ENCODE data around the gene PTPA.

Gene PTPA

DNA sequence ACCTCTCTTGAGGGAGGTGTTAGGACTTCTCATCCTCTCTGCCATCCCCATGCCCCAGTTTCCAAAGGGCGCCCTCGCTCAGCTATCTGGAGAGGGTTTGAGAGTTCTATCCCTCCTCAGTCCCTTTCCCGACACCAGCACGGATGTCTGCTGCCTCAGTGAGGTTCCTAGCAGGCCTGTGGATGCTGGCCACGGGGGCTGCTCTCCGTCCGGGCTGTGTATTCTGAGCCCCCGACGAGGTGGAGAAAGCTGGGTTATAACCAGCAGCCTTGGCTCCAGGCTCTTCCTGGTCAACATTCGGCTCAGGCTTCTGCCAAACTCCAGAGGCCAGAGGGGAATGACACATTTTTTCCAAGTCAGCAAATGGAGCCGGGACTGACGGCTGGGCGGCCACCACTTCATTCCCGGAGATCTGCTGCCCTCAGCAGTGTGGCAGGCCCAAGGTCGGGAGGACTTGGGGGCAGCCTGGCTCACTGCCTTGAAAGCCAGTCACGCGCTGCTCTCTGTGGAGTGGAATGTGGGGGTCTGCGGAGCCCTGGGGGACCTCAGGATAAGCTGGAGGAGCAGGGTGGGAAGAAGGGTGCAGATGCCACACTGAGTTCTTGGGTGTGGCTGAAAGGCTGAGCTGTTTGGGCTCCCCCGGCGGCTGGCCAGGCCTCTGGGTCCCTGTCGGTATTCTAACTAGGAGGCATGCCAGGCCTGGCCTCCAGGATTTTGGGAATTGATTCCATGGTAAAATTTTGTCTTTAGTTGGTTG is 27.4 kb downstream of the PTPA start:
- no peak for DNase-seq

DNA sequence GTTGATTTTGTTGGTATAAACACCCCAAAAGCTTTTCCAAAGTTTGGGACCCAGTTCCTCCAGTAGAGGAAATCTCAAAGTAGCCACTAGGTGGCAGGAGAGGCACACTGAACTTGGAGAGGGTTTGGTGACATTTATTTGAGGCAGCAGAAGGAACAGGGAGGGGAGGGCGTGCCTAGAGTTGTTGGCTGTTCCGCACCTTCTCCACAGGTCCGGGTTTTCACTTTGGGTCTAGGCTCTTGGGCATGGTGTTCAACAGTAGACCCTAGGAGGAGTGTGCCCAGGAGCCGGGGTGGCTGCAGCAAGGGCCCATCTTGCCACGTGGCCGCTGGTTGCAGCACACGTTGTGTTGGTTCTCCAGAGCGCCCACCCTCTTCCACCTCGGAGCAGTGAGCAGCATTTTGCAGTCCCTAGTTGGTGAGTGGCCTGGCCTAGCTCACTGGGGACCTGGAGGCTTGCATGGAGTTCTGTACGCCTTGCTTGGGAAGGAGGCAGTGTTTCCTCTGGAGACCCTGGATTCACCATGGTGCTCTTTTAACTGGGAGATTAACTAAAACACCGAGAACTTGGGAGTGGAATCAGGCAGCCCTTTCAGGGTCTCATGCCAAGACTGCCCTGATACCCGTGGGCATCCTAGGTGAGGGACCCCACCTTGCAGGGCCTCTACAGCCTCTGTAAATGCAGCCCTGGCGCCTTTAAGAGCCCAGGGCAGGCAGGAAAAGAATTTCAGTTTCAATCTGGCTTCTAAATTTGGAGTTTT is 28.2 kb downstream of the PTPA start:
- DNase-seq = peak; percentile 30

DNA sequence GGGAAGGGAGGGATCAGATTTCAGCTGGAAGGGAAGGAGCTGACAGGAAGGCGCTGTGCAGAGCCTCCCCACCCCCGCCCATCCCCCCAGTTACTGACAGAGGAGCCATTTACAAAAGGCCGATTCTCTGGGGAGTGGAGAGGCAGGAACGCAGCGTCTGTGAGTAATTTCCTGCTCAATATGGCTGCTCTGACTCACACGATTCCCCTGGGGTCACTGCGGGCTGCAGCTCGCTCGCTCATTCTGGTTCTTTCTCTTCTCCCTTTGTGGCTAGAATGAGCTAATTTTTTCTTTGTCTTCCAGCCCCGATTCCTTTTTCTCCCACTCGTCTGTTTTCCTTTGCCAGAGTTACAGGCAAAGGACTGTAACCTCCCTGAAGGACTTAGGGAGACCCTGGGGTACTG is 28.8 kb downstream of the PTPA start:
- peak; percentile 80 for DNase-seq

DNA sequence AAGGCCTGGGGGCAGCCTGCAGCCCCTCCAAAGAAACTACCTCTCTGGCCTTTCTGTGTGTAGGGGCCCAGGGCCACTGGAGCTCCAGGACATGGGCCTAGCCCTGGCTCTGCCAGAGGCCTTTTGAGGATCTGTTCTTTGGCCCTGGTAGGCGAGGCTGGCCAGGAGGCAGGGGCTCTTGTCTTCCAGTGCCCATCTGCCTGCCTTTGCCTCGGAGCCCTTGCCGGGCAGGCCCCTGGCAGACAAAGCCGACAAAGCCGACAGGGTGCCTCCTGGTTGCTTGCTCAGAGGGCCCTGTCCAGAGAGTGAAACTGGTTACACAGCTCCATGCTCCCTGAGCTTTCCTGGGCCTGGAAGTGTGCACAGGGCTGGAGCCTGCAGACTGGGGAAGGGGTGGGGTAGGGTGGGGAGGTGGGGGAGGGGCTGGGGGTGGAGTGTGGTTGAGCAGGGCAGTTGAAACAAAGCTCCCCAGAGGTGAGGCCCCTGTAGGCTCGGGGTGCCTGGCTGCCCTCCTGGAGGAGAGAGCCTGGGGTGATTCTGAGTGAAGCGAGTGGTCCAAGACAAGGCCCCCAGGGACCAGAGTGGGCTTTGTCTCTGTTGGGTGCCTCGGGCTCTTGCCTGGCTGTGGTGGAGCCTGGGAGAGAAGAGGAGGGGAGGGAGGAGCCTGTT is 29.3 kb downstream of the PTPA start:
- DNase-seq = no peak

DNA sequence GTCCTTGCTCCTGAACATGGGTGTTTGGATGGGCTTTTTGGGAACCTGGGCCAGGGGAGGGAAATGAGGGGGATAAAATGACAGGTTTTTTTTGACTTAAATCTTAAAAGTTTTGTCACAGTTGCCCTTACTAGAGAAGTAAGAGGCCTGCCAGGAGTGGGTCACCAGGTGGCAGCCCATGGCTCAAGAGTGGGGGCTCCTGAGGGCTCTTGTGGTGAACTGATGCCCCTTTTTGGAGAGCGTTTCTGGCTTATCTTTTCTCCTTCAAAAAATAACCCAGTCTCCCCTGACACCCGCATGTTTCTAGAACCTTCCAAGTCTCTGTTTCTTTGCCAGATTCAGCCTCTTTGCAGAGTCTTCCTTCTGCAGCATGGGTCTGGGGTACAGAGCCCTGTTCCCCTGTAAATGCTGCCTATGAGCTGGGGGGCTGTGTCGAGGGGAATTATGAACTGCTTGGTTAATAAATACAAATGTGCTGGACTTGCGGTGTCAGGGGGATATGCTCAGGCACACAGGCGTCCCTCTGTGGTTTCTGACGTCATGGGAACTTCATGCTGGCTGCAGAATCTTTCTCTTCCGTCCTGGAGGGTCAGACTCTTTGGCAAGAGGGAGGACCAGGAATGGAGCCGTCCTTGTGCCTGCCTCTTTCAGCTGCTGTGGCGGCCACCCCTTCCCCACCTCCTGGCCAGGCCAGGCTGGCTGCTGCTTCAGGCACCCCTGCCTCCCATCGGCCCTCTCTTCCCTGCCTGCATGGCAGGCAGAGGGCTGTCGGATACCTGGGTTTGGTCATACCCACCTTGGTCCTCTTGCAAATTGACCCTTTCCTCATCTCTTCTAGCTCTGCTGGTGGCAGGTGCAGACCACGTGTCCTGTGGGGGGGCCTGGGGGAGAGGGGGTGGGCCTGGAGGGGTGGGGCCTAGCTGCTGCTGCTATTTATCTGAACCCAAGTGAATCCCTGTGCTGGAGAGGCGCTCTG is 30.1 kb downstream of the PTPA start:
- DNase-seq = no peak

DNA sequence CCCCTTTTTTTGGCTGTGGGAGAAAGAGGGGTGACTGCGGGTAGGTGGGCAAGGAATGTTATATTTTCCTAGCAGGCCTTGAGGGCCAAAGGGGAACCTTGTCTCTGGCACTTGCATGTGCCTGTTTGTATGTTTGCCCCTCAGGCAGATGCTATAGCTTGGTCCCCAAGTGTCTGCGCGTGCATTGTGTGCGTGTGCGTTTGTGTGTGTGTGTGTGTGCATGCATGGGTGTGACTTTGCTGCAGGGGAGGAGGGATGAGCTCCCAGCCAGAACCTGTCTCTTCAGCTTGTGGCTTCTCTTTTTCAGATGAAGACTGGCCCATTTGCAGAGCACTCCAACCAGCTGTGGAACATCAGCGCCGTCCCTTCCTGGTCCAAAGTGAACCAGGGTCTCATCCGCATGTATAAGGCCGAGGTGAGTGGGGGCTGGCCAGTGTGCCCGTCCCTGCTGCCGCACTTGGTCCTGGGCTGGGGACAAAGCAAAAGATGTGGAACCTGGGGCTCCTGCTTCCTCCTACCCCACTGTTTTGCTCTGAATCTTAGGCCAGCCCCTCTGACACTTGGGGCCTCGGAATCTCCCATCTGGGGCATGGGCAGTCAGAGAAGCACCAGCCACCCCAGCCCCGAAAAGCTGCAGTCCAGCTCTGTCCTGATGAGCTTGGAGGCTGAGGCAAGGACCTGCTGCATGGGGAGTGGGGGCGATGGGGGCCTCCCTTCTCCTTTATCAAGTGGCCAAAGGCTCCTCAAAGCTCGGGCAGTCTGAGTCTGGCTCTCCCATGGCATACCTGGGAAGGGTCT is 31.1 kb downstream of the PTPA start:
- no peak for DNase-seq

DNA sequence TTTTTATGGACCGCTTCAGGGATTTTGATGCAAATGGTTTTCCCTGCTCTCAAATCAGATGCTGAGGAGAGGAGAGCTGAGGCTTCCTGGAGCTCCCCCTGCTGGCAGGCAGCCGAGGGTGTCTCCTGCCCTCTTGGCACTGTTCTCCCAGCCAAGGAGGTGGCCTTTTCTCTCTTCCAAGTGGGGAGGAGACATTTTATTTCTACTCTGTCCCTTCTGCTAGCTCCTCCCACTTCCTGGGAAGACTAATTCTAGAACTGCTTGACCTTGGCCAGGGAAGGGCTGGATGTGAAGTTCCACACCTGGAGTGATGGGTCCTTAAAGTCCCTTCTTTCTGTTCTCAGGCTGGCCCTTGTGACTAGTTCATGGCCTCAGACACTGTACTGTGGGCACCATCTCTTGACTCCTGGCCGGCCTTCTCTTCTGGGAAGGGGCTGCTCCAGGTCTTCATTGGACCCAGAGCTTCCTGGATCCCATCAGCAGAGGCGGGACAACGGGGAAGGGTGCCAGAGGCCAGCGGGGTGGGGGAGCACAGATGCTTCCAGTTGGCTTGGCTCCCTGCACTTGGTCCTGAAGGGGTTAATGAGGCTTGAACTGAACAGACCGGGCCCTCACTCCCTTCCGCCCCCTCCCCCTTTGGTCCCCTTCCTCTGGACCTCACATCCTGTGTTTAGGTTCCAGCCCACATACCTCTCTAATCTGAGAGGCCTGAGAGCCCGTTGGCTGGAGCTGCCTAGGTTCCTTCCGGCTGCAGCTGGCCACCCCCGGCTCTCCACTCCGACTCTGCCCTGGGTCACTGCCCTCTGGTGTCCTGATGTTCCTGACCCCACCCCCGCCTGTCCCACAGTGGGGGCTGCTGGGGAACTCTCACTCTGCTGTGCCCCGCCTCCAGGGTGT is 32.1 kb downstream of the PTPA start:
- DNase-seq = peak; percentile 12

DNA sequence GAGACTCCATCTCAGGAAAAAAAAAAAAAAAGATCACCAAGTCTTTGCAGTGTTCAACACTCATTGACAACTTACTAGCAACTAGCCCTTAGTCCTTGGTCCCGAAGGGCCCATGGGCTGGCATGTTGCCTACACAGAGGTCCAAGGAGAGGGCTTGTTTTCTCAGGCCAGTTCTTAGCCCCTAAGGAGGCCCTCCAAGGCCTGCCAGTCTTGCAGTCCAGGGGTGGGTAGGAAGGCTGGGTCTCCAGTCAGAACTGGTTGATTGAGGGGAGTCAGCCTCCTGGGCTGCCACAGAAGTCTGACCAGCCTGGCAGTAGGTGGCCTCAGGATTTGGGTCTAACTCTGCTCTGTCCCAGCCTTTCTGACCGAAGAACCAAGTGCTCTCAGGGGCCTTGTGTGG is 34.1 kb downstream of the PTPA start:
- no peak for DNase-seq

DNA sequence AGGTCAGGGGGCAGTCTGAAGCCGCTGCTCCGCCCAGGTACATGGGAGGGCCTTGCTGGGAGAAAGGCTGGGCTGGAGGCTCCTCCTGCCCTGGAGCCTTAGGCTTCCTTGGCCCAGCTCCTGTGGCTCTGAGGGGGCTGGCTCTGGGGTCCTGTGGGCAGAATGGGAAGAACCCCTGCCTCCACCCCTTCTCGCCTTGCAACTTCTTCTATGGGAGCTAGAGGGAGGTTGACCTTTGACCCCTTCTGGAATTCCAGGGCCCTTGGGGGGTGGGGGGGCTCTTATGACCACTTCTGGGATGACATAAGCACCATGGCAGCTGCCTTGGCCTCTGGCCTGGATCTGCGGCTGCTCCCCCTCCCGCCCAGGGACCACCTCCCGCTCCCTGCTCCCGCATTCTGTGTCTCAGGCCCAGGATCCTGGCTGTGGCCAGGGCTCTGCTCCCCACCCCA is 34.7 kb downstream of the PTPA start:
- no peak for DNase-seq

DNA sequence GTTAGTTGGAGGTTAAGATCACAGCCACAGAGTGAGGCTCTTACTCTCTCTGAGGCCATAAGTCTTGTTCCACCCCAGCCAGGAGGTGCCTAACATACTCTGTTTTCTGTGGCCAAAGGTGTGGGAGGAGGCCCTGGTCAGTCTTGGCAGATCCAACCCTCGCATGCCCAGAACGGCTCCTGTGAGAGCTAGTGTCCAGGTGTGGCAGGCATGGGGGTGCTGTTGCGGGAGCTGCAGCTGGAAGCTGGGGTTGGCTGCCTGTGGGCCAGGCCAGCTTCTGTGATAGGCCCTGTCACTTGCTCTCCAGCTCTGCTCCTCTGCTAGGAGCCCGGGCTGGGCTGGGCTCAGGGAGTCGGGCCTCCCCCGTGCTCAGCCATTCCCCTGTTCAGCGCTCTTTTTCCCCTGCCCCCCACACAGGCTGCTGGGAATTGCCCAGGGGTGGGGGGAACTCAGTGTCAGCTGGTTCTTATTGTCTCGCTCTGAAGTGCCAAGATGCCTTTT is 35.3 kb downstream of the PTPA start:
- no peak for DNase-seq

DNA sequence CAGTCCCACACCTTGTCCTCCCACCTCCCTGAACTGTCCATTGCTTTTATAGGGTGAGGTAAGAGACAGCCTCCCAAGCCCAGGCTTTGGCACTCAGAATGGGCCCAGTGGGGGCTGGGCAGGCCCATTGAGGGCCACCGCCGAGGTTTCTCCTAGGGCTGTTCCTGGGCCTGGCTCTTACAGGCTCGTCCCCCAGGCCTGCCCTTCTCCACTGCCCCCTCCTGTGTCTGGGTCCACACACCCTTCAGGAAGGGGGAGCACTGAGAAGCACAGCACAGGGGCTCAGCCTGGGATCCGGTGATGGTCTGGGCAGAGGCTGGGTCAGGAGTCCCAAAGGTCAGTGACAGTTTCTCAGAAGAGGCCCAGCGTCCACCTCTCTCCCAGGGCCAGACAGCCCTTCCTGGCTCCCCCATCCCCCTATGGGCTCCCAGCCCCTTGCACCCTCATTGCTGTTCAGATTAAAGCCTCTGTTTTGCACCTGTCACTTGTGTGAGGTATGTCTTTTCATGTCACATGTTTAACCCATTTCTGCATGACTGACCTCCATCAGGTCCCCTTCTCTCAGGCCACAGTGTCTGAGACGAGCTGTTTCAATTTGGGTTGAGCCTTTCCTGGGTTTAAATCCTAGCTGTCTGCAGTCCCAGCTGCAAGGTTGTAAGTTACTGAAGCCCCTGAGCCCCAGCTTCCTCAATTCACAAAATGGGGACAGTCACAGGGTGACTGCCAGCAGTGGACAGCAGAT is 37.4 kb downstream of the PTPA start:
- no peak for DNase-seq

DNA sequence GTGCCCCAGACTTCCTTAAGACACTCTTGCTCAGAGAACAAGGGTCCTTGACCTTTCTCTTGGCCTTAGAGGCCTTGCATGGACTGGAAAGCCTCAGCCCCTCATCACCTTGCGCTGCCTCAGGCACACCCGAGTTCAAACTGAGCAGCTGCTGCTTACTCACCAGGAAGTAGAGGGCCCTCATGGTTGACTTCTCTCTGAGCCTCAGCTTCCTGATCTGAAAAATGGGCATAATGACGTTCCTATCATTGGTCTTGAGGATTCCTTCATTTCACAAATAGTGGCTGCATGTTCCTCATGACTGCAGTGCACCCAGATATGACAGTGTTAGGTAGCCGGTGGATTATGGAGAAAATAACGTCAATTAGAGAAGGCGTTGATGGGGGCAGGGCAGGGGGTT is 38.2 kb downstream of the PTPA start:
- no peak for DNase-seq

DNA sequence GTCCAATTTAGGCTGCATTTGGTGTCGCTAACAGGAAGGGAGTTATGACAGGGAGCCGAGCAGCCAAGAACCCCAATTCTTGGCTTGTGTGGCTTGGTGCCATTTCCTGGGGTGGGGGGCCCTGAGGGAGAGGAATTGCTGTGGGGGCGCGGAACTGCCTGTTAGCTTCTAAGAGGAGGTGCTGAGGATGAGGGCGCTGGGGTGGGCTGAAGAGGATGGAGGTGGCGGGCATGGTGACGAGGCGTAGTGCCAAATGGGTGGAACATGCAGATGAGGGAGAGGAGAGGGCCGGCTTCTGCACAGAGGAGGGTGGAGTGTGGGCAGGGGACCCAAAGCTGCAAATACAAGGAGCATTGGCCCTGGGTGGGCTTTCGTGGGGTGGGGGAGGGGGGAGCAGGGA is 38.9 kb downstream of the PTPA start:
- DNase-seq = no peak

DNA sequence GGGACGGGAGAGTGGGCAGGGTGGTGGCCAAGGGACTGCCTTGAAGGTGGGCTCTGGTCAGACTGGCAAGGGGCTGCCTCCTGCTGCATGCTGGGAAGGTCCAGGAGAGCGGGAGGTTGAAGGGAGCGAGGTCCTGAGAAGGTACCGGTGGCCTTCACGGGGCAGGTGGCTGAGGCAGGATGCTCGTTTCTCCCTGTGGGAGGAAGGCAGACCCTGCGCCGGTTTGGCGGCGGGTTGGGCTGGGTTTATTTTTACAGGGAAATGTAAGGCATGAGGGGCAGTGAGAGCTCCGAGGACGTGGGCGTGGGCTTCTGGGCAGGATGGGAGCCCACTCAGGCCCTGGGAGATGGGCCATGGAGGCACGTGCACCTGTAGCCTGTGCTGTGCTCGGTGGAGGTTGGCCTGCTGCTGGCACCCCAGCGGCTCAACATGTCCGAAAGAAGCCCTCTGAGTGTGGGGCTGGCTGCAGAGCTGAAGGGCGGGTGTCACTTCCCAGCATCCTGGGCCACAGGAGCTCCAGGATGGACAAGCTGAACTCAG is 39.5 kb downstream of the PTPA start:
- DNase-seq = no peak

DNA sequence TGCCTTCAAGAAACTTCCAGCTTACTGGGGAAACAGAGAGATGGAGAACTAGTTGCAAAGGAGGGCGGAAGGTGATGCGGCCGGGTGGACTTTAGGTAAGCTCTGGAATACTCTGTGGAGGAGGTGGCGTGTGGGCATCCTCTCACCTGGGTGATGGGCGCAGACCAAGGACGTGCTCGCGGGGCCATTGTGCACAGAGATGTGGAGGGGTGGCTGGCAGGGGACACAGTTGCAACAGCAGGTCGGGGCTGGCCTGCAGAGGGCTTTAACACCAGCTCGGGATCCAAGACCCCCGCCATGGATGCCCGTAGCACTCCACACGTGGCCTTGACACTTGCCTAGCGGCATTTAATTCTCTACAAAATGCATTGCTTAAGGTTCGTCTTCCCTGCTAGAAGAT is 40.3 kb downstream of the PTPA start:
- no peak for DNase-seq

DNA sequence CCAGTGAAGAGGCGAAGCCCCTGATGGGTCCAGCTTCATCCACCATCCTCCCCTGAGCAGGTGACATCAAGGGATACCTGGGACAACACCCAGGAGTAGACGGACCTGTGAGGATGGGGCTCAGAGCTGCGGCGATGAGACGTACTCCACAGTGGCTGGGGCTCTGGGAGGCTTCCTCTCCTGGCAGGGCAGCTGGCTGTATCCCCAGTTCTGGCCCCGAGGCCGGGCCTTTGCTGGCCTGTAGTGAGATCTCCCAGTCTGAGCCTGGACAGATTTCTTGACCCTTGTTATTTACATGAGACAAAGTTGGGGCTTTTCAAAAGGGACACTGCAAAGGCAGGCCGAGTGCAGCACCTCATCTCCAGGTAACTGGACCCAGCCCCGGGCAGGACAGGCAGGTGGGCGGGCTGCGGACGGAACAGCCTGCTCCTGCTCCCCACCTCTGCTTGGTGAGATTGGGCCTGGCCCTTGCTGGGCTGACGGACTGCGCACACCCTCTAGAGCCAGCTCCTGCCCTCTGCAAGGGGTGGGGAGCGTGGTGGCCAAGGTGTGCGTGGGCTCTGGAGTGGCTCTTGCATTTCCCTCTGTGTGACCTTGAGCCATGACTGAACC is 43.8 kb downstream of the PTPA start:
- no peak for DNase-seq

DNA sequence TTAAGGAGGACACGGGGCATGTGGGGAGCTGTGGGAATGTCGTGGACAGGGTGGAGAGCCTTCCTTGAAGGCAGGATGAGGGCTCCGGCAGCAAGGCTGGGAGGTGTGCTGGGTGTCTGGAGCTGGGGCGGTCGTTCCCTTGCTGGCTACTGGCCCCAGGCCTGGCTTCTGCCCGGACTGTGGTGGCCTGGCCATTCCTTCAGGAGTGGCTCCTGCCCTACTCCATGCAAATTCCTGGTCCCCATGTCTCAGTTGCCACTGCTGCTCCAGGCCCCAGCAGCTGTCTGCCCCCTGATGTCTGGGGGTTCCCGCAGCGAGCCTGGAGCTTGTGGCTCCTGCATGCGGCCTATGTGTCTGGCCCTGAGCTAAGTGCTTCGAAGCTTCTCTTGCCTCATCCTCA is 44.9 kb downstream of the PTPA start:
- no peak for DNase-seq

DNA sequence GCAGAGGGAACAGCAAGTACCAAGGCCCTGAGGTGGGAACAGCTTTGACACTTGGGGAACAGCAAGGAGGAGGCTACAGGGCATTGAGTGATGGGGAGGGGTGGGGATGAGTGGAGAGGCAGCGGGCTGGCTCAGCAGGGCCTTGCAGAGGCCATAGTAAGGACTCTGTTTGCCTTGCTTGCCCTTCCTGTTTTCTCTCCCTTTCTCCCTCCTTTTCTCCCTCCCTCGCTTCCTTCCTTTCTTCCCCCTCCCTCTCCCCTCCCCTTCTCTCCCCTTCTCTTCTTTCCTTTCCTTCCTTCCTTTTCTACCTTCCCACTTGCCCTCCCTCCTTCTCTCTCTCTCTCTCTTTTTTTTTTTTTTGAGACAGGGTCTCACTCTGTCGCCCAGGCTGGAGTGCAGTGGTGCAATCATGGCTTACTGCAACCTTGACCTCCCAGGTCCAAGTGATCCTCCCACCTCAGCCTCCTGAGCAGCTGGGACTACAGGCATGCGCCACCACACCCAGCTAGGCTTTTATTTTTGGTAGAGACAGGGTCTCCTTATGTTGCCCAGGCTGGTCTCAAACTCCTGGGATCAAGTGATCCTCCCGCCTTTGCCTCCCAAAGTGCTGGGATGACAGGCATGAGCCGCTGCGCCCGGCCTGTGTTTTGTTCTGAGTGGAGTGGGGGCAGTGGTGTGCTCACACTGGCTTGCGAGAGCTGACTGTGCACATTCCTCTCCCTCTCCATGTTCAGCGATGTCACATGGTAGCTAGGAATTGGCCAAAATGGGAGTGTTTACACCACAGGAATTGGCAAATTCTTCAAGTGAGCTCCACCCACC is 49.7 kb downstream of the PTPA start:
- no peak for DNase-seq

Data from GOT3 (cell line).